Measurements from ENCODE around the gene RUVBL2. TPM values are rescaled to one million over a fixed set of nuclear protein-coding genes. Genes with fewer than 3 reads are reported as not detected.

The RUVBL2 gene
- total RNA-seq, 1 experiment from 2014 or later, result 389 TPM

DNA sequence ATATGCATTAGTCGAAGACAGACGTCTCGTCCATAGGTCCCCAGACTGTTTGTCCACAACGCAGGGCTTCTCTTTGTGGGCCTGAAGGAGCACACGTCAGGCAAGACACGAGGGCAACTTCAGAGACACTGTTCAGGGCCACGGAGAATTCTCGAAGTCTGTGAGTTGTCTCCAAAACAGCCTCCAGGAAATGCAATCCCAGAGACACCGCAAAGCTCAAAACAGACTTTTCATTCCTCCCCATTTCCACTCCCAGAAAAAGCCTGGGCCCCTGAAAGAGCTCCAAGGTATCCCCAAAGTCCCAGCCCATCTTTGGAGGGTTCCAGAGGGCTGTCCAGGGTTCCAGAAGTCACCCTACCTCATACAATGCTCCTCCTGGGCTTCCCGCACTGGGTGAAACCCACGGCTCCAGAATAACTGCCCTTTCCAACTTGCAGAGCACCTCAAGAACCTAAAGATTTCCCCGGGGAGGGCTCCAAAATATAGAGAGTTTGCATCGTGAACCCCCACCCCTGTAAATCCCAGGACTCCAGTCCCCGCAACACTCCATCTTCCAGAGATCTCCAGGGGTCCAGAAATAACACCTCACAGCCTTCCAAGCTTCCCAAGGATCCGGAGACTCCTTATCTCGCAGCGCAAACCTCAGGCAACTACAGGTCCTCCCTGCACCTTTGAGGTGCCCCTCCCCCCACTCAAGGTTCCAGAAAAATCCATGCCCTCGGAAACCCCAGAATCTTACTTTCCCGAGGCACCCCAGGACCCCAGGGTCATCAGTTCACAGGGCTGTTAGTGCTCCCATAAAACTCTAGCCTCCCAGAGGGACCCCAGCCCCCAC is 29.3 kb upstream of the RUVBL2 start:
- DNase-seq (ENCODE audit: low read depth), result no peak

DNA sequence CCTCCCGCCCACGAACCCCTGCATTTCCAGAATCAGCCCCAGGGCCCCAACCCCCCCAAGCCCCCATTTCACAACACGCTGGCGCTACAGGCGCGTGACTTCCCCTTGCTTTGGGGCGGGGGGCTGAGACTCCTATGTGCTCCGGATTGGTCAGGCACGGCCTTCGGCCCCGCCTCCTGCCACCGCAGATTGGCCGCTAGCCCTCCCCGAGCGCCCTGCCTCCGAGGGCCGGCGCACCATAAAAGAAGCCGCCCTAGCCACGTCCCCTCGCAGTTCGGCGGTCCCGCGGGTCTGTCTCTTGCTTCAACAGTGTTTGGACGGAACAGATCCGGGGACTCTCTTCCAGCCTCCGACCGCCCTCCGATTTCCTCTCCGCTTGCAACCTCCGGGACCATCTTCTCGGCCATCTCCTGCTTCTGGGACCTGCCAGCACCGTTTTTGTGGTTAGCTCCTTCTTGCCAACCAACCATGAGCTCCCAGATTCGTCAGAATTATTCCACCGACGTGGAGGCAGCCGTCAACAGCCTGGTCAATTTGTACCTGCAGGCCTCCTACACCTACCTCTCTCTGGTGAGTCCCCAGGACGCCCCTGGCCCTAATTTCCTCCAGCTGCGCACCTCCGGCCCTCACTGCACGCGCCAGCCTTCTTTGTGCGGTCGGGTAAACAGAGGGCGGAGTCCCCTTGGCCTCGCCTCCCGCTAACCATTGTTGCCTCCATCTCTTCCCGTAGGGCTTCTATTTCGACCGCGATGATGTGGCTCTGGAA is 28.5 kb upstream of the RUVBL2 start, which contains the start of gene FTL:
FTL (plus strand) TSS at position 270 of the 766 bp plus-strand sequence; CDS start at position 469, 199 bp downstream.
- DNase-seq (ENCODE audit: low read depth), result peak; percentile 96

DNA sequence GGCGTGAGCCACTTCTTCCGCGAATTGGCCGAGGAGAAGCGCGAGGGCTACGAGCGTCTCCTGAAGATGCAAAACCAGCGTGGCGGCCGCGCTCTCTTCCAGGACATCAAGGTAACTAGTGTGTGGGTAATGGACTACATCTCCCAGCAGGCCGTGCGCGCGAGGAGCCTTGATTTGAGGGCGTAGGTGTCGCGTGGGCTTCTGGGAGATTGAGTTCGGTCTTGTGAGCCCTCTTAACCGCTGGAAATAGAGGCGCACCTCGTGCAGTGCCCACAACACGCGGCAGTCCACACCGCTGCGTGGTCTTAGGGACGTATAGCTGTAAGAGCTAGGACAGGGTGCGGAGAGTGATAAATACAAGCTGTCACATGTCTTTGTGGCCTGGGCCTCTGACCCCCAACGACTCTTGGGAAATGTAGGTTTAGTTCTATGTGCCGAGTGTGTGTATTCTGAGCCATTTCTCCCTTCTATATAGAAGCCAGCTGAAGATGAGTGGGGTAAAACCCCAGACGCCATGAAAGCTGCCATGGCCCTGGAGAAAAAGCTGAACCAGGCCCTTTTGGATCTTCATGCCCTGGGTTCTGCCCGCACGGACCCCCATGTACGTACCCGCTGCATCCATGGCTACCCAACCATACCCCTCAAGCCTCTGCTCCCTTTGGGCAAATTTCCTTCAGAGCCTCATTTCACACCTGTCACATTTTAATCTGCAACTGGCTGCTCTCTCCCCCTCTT is 27.7 kb upstream of the RUVBL2 start:
- DNase-seq (ENCODE audit: low read depth), result peak; percentile 83

DNA sequence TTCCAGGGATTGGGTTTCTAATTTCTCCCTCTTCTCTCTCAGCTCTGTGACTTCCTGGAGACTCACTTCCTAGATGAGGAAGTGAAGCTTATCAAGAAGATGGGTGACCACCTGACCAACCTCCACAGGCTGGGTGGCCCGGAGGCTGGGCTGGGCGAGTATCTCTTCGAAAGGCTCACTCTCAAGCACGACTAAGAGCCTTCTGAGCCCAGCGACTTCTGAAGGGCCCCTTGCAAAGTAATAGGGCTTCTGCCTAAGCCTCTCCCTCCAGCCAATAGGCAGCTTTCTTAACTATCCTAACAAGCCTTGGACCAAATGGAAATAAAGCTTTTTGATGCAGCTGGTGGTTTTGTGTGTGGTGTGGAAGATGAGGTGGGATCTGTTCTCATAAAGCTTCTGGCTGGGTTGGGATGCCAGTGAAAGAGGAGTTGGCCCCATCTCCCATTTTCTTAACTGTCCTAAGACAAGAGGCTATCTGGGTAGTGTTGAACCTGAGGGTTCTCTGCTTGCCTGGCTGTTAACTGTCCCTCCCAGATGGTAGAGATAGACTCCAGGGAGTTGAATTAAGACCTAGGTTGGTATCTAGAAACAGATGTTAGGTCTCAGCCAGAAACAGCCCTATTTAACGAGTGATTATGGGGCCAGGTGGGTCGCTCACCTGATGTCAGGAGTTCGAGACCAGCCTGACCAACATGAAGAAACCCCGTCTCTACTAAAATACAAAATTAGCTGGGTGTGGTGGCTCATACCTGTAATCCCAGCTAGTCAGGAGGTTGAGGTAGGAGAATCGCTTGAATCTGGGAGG is 26.9 kb upstream of the RUVBL2 start:
- DNase-seq (ENCODE audit: low read depth), result no peak

DNA sequence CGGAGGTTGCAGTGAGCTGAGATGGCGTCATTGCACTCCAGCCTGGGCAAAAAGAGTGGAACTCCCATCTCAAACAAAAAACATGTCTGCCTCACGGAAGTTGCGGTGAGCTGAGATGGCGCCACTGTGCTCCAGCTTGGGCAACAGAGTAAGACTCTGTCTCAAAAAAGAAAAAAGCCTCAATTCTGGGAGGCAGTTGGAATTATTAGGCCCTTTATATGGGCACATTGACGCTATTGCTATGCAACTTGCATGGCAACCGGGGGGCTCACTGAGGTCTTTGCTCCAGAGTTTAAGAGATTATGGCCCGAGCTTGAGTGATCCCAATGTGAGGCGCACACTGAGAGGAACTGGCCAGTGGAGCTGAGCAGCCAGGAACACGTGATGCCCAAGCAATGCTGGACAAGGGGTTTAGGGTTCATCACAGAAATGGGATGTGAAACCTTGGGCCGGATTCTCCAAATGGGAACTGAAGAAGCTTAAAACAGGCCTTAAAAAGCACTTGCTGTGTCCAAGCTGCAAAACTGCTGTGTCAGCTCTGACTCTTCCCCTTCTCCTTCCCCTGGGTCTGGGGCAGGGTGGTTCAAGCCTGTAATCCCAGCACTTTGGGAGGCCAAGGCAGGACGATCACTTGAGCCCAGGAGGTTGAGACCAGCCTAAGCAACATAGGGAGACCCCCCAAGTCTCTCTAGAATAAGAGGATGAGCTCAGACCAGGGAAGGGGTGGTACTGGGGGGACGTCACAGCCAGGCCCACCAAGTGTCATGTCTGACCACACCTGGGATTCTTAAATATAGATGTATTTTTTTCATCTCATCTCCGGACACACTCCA is 26.1 kb upstream of the RUVBL2 start:
- peak; percentile 56 for DNase-seq (ENCODE audit: low read depth)

DNA sequence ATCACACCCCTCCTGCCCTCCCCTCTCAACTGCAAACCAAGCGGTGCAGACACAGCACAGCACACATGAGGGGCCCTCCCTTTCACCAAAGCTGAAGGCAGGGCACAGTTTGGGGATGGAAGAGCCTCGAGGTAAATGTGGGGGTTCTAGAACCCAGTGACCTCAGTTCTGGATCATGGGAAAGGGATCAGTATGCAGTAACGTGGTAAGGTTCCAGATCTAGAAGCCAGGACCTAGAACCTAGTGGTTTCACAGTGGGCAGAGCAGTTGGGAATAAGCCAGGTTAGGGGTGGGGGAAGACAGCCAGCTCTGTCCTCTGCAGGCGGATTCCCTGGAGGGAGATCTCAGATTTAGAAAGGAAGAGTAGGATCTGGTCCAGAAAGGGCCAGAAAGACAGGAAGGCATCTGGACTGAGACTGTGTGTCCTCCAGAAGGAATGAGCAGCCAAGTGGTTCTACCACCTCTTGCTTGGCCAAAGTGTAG is 25.5 kb upstream of the RUVBL2 start:
- peak; percentile 55 for DNase-seq (ENCODE audit: low read depth)

DNA sequence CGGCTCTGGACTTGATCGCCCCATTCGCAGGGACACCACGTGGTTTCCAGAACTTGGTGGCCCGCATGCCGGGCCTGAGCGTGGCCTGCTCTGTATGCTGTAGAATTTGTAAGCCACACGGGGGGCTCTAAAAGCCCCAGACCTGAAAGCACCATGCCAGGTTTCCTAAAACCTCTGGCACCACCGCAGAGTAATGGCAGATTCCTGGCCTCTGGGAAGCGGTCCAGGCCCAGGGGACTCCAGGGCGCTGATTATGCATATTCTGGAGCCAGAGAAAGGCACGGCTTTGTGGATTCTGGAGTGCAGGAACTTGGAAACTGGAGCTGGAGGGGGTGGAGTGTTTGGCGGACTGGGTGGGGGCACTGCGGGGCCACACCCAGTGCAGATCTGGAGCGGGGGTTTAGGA is 24.9 kb upstream of the RUVBL2 start:
- DNase-seq (ENCODE audit: low read depth), result no peak

DNA sequence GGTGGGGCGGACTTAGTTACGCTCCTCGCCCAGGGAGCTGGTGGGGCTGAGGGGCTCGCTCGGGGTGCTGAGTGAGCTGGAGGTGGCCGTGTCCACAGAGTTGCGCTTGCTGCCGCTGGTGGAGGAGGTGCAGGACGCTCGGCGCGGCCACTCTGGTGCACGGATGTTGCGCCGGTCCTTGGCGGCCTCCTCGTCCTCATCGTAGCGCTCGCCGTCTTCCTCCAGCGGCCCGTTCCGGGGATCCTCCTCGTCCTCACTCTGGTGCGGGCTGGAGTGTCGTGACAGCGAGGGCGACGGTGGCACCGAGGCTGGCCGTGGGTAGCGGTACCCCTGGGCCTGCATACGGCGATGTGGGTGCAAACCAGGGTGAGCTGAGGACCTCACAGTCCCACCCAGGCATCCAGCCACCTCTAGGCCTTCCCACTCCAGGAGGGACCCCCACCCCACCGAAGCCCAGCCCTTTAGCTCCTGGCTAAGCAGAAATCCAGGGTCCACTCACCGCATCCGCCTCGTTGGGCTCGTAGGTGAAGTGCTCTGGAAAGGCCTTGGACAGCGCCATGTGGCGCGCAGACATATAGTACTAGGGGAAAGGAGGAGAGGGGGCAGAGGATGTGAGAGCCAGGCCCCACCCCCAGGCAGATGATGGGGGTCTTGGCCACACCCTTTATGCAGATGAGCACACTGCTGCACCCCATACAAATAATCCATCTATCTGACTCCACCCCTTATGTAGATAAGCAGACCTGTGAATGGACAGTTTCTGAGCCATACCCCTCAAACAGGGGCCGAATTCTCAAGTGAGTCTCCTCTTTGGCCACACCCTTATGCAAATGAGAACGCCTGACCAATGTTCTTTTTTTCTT is 24.2 kb upstream of the RUVBL2 start:
- DNase-seq (ENCODE audit: low read depth), result no peak

DNA sequence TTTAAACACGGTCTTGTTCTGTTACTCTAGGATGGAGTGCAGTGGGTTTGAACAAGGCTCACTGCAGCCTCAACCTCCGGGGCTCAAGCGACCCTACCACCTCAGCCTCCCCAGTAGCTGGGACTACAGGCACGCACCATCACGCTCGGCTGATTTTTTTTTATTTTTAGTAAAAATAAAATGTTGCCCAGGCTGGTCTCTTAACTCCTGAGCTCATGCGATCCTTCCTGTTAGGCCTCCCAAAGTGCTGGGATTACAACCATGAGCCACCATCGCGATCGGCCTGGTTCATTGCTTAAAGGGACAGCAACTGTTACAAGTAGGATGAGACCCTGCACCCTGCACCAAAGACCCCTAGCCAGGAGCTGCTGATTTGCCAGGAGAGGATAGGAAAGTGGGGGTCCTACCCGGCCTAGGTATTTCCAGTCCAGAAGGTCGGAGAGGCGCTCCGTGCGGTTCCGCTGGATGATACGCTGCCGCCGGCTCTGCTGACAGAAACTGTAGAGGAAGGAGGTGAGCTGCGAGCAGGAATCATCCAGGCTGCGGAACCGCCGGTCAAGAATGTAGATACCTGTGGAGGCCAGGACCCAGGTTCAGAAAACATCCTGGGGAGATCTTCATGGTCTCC is 23.4 kb upstream of the RUVBL2 start:
- DNase-seq (ENCODE audit: low read depth), result no peak

DNA sequence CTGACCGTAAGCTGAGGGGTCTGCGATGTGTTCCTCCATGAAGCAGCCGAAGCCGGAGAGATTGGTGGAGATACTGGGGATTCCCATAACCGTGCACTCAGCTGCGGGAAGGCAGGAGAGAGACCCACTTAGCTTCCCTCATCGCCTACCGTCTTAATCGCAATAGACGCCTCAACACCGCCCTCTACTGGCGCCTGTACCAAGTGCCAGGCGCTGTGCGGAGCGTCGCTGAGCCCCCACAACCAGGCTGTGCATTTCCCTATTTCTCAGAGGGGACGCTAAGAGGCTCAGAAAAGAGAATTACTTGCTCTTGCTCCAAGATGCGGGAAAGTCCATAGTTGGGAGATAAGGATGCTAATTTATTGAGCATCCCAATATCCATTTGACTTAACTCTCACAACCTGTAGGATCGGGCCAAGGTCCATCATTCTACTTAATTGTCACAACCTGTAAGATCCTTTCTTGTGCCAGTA is 22.7 kb upstream of the RUVBL2 start:
- DNase-seq (ENCODE audit: low read depth), result peak; percentile 67

DNA sequence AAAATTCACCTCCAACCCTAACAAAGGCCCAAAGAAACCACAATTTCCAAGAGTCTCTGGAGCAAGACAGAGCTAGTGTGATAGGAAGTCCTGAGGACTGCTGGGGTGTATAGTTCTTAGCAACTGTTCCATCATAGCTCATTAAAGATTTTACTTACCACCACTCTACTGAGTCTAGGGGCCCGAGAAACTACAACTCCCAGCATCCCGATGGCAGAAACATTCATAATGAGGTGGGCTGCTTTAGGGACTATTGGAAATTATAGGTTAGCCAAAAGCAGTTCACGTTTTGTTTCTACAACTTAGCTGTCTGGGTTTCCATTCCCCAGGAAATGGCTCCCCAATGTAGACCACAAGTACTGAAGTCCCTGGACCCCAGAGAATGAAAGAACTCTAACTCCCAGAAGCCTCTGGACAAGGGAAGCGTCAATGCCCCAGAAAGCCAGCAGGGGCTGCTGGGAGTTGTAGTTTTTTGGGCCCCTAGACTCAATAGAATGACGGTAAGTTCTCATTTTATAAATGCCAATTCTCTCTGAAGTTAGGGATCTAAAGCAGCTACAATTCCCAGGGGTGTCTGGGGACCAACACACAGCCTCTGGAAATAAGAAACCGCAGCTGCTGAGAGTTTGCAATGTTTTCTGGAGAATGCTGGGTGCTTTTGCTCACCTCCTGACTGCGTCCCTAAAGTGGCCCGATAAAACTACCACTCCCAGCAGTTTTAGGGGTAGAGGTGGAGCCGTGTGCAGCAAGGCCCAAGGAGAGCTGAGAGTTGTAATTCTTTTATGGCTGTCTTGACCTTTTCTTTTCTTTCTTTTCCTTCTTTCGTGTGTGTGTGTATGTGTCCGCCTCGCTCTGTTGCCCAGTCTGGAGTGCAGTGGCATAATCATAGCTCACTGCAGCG is 17.5 kb upstream of the RUVBL2 start:
- DNase-seq (ENCODE audit: low read depth), result no peak

DNA sequence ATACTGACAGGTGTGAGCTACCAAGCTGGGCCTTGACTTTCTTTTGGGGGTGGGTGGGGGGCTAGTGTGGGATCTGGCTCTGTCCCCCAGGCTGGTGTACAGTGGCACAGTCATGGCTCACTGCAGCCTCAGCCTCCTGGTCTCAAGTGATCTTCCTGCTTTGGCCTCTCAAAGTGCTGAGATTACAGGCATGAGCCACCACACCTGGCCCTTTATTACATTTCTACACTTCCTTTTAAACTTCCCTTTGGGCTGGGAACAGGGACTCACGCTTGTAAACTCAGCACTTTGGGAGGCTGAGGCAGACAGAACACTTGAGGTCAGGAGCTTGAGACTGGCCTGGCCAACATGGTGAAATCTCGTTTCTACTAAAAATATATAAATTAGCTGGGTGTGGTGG is 16.6 kb upstream of the RUVBL2 start:
- no peak for DNase-seq (ENCODE audit: low read depth)

DNA sequence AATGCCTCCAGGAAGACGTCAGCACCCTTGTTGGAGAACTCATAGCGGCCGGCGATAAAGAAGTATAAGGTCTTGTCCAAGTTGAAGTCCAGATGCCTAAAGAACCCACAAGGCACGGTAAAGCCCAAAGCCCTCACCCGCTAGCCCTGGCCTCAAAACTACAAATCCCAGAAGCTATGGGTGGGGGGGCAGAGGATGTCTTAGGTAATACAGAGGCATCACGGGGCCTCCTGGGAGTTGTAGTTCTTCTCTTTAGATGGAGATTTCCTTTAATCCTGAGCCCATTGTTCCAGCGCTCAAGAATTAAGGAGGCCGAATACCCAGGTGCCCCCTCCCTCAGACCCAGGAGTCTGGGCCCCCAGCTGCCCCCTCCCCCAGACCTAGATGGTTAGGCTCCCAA is 11.4 kb upstream of the RUVBL2 start:
- DNase-seq (ENCODE audit: low read depth), result no peak

DNA sequence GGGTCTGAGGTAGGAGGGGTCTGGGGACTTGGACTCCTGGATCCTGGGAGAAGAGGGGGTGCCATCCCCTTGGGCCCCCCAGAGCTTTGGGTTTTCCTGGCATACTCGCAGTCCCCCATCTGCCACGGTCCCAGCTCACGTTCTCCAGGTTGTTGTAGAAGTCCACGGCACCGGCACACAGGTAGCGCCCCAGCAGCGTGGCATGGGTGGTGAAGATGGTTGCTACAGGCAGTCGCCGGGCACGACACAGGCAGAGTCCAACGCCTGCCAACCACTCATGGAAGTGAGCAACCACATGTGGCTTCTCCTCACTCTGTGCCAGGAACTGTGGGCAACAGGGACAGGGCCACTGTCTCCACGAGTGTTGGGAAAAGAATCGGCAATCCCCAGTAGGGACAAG is 8.0 kb upstream of the RUVBL2 start:
- no peak for DNase-seq (ENCODE audit: low read depth)

DNA sequence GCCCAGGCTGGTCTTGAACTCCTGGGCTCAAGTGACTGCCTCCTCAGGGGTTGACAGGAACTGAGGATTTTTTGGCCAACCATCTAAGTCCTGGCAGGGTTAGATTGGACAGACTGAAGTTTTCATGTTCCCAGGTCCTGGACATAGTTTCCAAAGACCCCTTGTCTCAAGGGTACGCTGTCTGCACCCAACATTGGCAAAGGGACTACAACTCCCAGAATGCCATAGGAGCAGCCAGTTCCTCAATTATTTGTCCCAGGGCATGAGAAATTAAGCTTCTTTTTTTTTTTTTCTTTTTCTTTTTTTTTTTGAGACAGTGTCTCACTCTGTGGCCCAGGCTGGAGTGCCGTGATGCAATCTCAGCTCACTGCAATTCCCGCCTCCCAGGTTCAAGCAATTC is 7.5 kb upstream of the RUVBL2 start:
- DNase-seq (ENCODE audit: low read depth), result no peak

DNA sequence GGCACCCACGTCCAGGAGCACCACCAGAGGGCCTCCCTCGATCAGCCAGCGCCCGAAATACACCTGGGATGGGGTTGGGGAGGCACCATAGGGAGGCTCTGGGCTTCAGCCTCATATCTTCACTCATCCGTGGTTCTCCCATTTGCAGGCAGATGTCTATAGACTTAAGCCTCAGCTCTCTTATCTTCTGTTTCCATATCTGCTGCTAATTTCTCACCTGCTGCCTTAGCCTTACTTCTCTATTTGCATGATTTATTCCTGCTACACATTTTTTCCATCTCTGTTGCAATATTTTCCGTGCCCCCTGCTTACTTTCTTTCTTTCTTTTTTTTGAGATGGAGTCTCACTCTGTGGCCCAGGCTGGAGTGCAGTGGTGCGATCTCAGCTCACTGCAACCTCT is 6.4 kb upstream of the RUVBL2 start:
- DNase-seq (ENCODE audit: low read depth), result no peak

DNA sequence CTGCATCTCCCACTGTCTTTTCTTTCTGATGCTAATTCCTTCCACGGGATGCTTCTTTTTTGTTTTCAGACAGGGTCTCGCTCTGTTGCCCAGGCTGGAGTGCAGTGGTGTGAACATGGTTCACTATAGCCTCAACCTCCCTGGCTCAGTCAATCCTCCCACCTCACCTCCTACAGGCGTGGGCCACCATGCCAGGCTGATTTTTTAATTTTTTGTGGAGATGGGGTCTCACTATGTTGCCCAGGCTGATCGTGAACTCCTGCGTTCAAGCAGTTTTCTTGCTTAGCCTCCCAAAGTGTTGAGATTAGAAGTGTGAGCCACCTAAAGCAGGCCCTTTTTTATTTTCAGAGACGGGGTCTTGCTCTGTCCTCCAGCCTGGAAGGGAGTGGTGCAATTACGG is 5.4 kb upstream of the RUVBL2 start:
- DNase-seq (ENCODE audit: low read depth), result no peak

DNA sequence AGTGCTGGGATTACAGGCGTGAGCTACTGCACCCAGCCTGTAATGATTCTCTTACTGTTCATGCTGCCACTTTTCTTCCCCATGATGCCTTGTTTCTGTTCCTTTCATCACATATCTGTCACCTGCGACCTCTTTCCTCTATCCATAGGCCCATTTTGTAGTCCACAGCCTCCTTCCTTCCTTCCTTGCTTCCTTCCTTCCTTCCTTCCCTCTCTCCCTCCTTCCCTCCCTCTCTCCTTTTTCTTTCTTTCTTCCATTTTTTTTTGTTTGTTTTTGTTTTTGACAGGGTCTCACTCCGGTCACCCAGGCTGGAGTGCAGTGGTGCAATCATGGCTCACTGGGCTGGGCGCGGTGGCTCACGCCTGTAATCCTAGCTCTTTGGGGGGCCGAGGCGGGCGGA is 4.8 kb upstream of the RUVBL2 start:
- DNase-seq (ENCODE audit: low read depth), result no peak

All from RPMI7951 (cell line).